ENCODE results near the gene MRGPRE. TPM values are rescaled to one million over a fixed set of nuclear protein-coding genes. Genes with fewer than 3 reads are reported as not detected.

MRGPRE gene
- total and polyA plus RNA-seq, 4 donors = 0.23 TPM; not detected in 3

- Histone ChIP-seq H3K4me3 (ENCODE audit: low read depth in 1 of 3, low read length in 3 of 3) (no peak overlapping the region), H3K27ac (ENCODE audit: low read depth in 1 of 2, low read length in 2 of 2) (no peak overlapping the region), H3K9me3 (ENCODE audit: control insufficient read depth in 4 of 4, low read length in 3 of 4) (peaks cover 0 to 2% (median 0%) of the 10 kb centered on the region in 4 donors), H3K27me3 (ENCODE audit: control insufficient read depth in 4 of 4, insufficient read depth in 4 of 4, low read length in 3 of 4) (no peaks in the 10 kb centered on the region), H3K36me3 (ENCODE audit: control insufficient read depth in 4 of 4, insufficient read depth in 3 of 4, low read depth in 1 of 4, low read length in 3 of 4) (no peaks in the 10 kb centered on the region), H3K4me1 (ENCODE audit: control insufficient read depth in 4 of 4, insufficient read depth in 4 of 4, low read length in 3 of 4) (no peaks in the 10 kb centered on the region), H3K9ac (ENCODE audit: low read depth in 1 of 2, low read length in 2 of 2) (no peak overlapping the region)
- WGBS = 89% methylated on average over 4 of the region's 4 CpGs
- no peak for DNase-seq (ENCODE audit: low spot score)
- no peak for TF ChIP-seq ATF3 (IDR thresholded peaks at IDR 0.05)
- TF ChIP-seq FOXA2 (IDR thresholded peaks at IDR 0.05) = no peak
- TF ChIP-seq NR2F2 (IDR thresholded peaks at IDR 0.05) = no peak
- no peak for TF ChIP-seq RXRA (IDR thresholded peaks at IDR 0.05)
- no peak for TF ChIP-seq REST (IDR thresholded peaks at IDR 0.05)
- TF ChIP-seq SP1 (IDR thresholded peaks at IDR 0.05) = no peak
- TF ChIP-seq GABPA (IDR thresholded peaks at IDR 0.05 in 1 of 2, conservative IDR thresholded peaks at IDR 0.05 in 1 of 2) = no peak
- TF ChIP-seq RAD21 (IDR thresholded peaks at IDR 0.05) = no peak
- no peak for TF ChIP-seq YY1 (IDR thresholded peaks at IDR 0.05)
- TF ChIP-seq EGR1 (IDR thresholded peaks at IDR 0.05; ENCODE audit: low read depth in 2 of 2) = no peak
- no peak for TF ChIP-seq CTCF (IDR thresholded peaks at IDR 0.05; ENCODE audit: low read depth, low read length, missing input control)
- TF ChIP-seq MAX (IDR thresholded peaks at IDR 0.05) = no peak
- TF ChIP-seq JUND (IDR thresholded peaks at IDR 0.05) = no peak
- TF ChIP-seq ZBTB33 (IDR thresholded peaks at IDR 0.05) = no peak
- no peak for TF ChIP-seq HNF4A (conservative IDR thresholded peaks at IDR 0.05)
- no peak for TF ChIP-seq FOXA1 (IDR thresholded peaks at IDR 0.05)
- no peak for TF ChIP-seq HNF4G (IDR thresholded peaks at IDR 0.05)
- TF ChIP-seq TAF1 (conservative IDR thresholded peaks at IDR 0.05) = no peak
Measured at GRCh38 chr11:3182462-3182852, 49.8 kb downstream of the MRGPRE start.
